HepG2 (cell line): ENCODE results near the gene TCFL5. TPM values are rescaled to one million over a fixed set of nuclear protein-coding genes. Genes with fewer than 3 reads are reported as not detected.

Source experiments
- AHR ChIP-seq: IDR thresholded peaks from 2 replicates; pipeline ENCODE4 v1.6.1; 2018; ENCODE audit warnings: missing genetic modification reagents, missing compliant biosample characterization
- CENPT ChIP-seq: sonication (generic); formaldehyde crosslinking; IDR thresholded peaks from 2 replicates; pipeline ENCODE4 v1.8.0; 2022; ENCODE audit warnings: low read depth, mild to moderate bottlenecking, moderate library complexity, missing genetic modification reagents
- DMAP1 ChIP-seq: IDR thresholded peaks from 2 replicates; pipeline ENCODE4 v1.6.1; 2016
- ELF1 ChIP-seq: sonication (generic); formaldehyde crosslinking; IDR thresholded peaks from 2 replicates; pipeline ENCODE4 v1.4.0; 2020; ENCODE audit warnings: missing genetic modification reagents
- ELF3 ChIP-seq: IDR thresholded peaks from 2 replicates; pipeline ENCODE4 v1.6.1; 2016; ENCODE audit warnings: missing genetic modification reagents, missing compliant biosample characterization
- ESRRA ChIP-seq: sonication (generic); formaldehyde crosslinking; IDR thresholded peaks from 2 replicates; pipeline ENCODE4 v1.5.1; 2020; ENCODE audit warnings: mild to moderate bottlenecking, low read depth, missing genetic modification reagents
- FOXP1 ChIP-seq, 2 experiments: fragments of 450-650 bp in 1 of 2; IDR thresholded peaks; 2 replicates each; pipeline ENCODE4 v1.6.1; 2017 to 2018; ENCODE audit warnings: antibody characterized with exemption in 1 of 2
- HES4 ChIP-seq: sonication (generic); formaldehyde crosslinking; IDR thresholded peaks from 2 replicates; pipeline ENCODE4 v1.9.0; 2021; ENCODE audit warnings: mild to moderate bottlenecking, missing genetic modification reagents, borderline replicate concordance
- HHEX ChIP-seq: IDR thresholded peaks from 2 replicates; pipeline ENCODE4 v1.6.1; 2016; ENCODE audit warnings: control low read depth
- IRF1 ChIP-seq: sonication (generic); formaldehyde crosslinking; IDR thresholded peaks from 2 replicates; pipeline ENCODE4 v1.4.0; 2020; ENCODE audit warnings: low read depth, mild to moderate bottlenecking, missing genetic modification reagents
- KAT2B ChIP-seq: fragments of 150-350 bp; IDR thresholded peaks from 2 replicates; pipeline ENCODE4 v1.6.1; 2014; ENCODE audit warnings: low read depth, low read length, borderline replicate concordance
- KDM5A ChIP-seq: fragments of 200-600 bp; sonication (generic); IDR thresholded peaks from 2 replicates; pipeline ENCODE4 v1.7.0; 2018; ENCODE audit warnings: antibody characterized with exemption, mild to moderate bottlenecking, low read length, borderline replicate concordance
- KMT2A ChIP-seq: sonication (generic); formaldehyde crosslinking; IDR thresholded peaks from 2 replicates; pipeline ENCODE4 v1.4.0; 2020; ENCODE audit warnings: missing genetic modification reagents
- LRRFIP1 ChIP-seq: sonication (generic); formaldehyde crosslinking; conservative IDR thresholded peaks from 2 replicates; pipeline ENCODE4 v1.4.0; 2020; ENCODE audit warnings: missing genetic modification reagents
- MAFG ChIP-seq: sonication (generic); formaldehyde crosslinking; IDR thresholded peaks from 2 replicates; pipeline ENCODE4 v1.5.1; 2020; ENCODE audit warnings: mild to moderate bottlenecking, missing genetic modification reagents
- MAFK ChIP-seq, 2 experiments: IDR thresholded peaks in 1 of 2; conservative IDR thresholded peaks in 1 of 2; 2 replicates each; pipeline ENCODE4 v1.6.1; 2011; ENCODE audit warnings: improper control_type of control experiment in 2 of 2, low read length in 2 of 2
- MIXL1 ChIP-seq: IDR thresholded peaks from 2 replicates; pipeline ENCODE4 v1.6.1; 2016
- NFKB2 ChIP-seq: sonication (generic); formaldehyde crosslinking; IDR thresholded peaks from 2 replicates; pipeline ENCODE4 v1.4.0; 2020; ENCODE audit warnings: missing genetic modification reagents, borderline replicate concordance
- PHB2 ChIP-seq: fragments of 450-650 bp; IDR thresholded peaks from 2 replicates; pipeline ENCODE4 v1.6.1; 2018; ENCODE audit not compliant: partially characterized antibody
- PRDM10 ChIP-seq: sonication (generic); formaldehyde crosslinking; IDR thresholded peaks from 2 replicates; pipeline ENCODE4 v1.4.0; 2020; ENCODE audit warnings: low read depth, missing genetic modification reagents
- SRY ChIP-seq: sonication (generic); formaldehyde crosslinking; IDR thresholded peaks from 2 replicates; pipeline ENCODE4 v1.8.0; 2022; ENCODE audit warnings: mild to moderate bottlenecking, missing genetic modification reagents
- TSC22D2 ChIP-seq: sonication (generic); formaldehyde crosslinking; IDR thresholded peaks from 2 replicates; pipeline ENCODE4 v1.5.1; 2020; ENCODE audit warnings: missing genetic modification reagents, mild to moderate bottlenecking, borderline replicate concordance
- ZMYM4 ChIP-seq: sonication (generic); formaldehyde crosslinking; IDR thresholded peaks from 2 replicates; pipeline ENCODE4 v1.8.1; 2023; ENCODE audit warnings: mild to moderate bottlenecking, missing genetic modification reagents
- ZNF251 ChIP-seq: sonication (generic); formaldehyde crosslinking; IDR thresholded peaks from 2 replicates; pipeline ENCODE4 v1.9.0; 2021; ENCODE audit warnings: mild to moderate bottlenecking, missing genetic modification reagents
- polyA plus RNA-seq, 8 experiments: library from polyadenylated mRNA; depleted of rRNA in 3 of 8; stranded (reverse) in 7 of 8; unstranded in 1 of 8; fragments of >200 nt; fragmentation: Illumina TruSeq in 4 of 8; extraction: Trizol in 4 of 8; gene quantifications; 2 replicates each; pipeline versions ENCODE4 v1.2.1 to v1.2.3, GENCODE V29; 2011 to 2016; ENCODE audit warnings: low read depth in 4 of 8, missing spikeins in 1 of 8, mixed read lengths in 1 of 8; ENCODE audit not compliant: insufficient read depth in 1 of 8
- total RNA-seq, 5 experiments: library from RNA; depleted of rRNA; stranded (reverse); fragments of >200 nt; fragmentation: Illumina TruSeq; extraction: Trizol; gene quantifications; 2 replicates each; pipeline ENCODE4 v1.2.3, GENCODE V29; 2016; ENCODE audit warnings: low read depth in 1 of 5

The TCFL5 gene
- total and polyA plus RNA-seq, 2 of the 13 experiments (the other 11 are each of a cell fraction or from before 2014, with no cell fraction given), result 14.8 to 20.0 TPM

- TF ChIP-seq PRDM10 (CRISPR knock-in tag) (no peak), HHEX (CRISPR knock-in tag) (no peak), MAFG (no peak), ESRRA (CRISPR knock-in tag) (no peak), NFKB2 (CRISPR knock-in tag) (peak; percentile 69; the same call in 1 of the 2 replicates), ELF1 (CRISPR knock-in tag) (no peak), TSC22D2 (CRISPR knock-in tag) (no peak), AHR (CRISPR knock-in tag) (peak; percentile 75; the same call in 1 of the 2 replicates), MAFK (conservative IDR thresholded peaks at IDR 0.05 in 1 of 2, IDR thresholded peaks at IDR 0.05 in 1 of 2; ENCODE audit: low read length in 2 of 2) (no peak), PHB2 (no peak), MIXL1 (CRISPR knock-in tag) (no peak), KDM5A (no peak), KMT2A (CRISPR knock-in tag) (no peak), CENPT (CRISPR knock-in tag) (no peak), ELF3 (CRISPR knock-in tag) (no peak), KAT2B (no peak), ZMYM4 (CRISPR knock-in tag) (0 out of 2 replicates have a peak, but pooled peaks have one; percentile 21), IRF1 (CRISPR knock-in tag) (no peak), ZNF251 (CRISPR knock-in tag) (no peak), FOXP1 (IDR thresholded peaks at IDR 0.05) (no peak), FOXP1 (CRISPR knock-in tag; IDR thresholded peaks at IDR 0.05) (no peak), LRRFIP1 (CRISPR knock-in tag) (no peak), SRY (CRISPR knock-in tag) (no peak), DMAP1 (CRISPR knock-in tag) (0 out of 2 replicates have a peak, but pooled peaks have one; percentile 26), HES4 (CRISPR knock-in tag) (no peak; the same call in 1 of the 2 replicates)
Measured at GRCh38 chr20:62860391-62860923, 1.2 kb downstream of the TCFL5 start (continued).
